GM12878 (cell line): Measurements from ENCODE around the gene GAPDHS. TPM values are rescaled to one million over a fixed set of nuclear protein-coding genes. Genes with fewer than 3 reads are reported as not detected.

Experiments used
- ATAC-seq: fragments of 200-7000 bp; cut with Tn5 transposase; 3 replicates; pipeline ENCODE4 v1.9.1; 2020; ENCODE audit warnings: mild to moderate bottlenecking, moderate library complexity
- BruUV-seq: library from RNA; stranded (reverse); fragments of 400-500 nt; replicated peaks from 2 replicates; lab custom pipeline; 2021; lab: Mats Ljungman, UMichigan
- CTCF ChIA-PET: fragments of 300-600 bp; sonication (Branson Sonifier 250); formaldehyde crosslinking; extraction: SDS; loops from one replicate; lab custom pipeline; 2021; ENCODE audit warnings: inconsistent platforms; lab: Yijun Ruan, JAX
- POLR2A ChIA-PET: fragments of 350-600 bp; formaldehyde crosslinking; extraction: SDS; loops from one replicate; lab custom pipeline; 2021; ENCODE audit warnings: inconsistent platforms; lab: Charles Lee
- RAD21 ChIA-PET: fragments of 300-600 bp; sonication (Branson Sonifier 250); formaldehyde crosslinking; loops from one replicate; lab custom pipeline; 2023; ENCODE audit warnings: antibody characterized with exemption; ENCODE audit not compliant: unreplicated experiment; lab: Charles Lee
- SMC1A ChIA-PET: fragments of 300-600 bp; sonication (Branson Sonifier 250); formaldehyde crosslinking; loops from one replicate; lab custom pipeline; 2023; ENCODE audit not compliant: unreplicated experiment, uncharacterized antibody; lab: Charles Lee
- DNase-seq: peaks from one replicate; pipeline ENCODE4 v3.0.0-alpha.2; 2011; ENCODE audit warnings: low read depth, low spot score
- FAIRE-seq: peaks from 3 replicates; lab custom pipeline; 2011; peaks lifted over from hg19 to GRCh38; lab: Jason Lieb, UNC
- H2AFZ ChIP-seq: 2 replicates; pipeline ENCODE4 v1.6.0; 2011; ENCODE audit warnings: low read depth, low read length, control low read depth; ENCODE audit not compliant: control insufficient read depth
- H3K27ac ChIP-seq: 2 replicates; pipeline ENCODE4 v1.5.1; 2011; ENCODE audit warnings: control low read depth; ENCODE audit not compliant: control insufficient read depth, insufficient read depth
- H3K27me3 ChIP-seq, 2 experiments: replicated peaks in 1 of 2; 2 replicates each; pipeline versions ENCODE4 v1.6.0 to v1.6.1; 2011; ENCODE audit warnings: low read length in 1 of 2; ENCODE audit not compliant: control insufficient read depth in 2 of 2, insufficient read depth in 2 of 2
- H3K36me3 ChIP-seq, 2 experiments: 2 replicates each; pipeline ENCODE4 v1.5.1; 2011; ENCODE audit warnings: low read length in 1 of 2; ENCODE audit not compliant: control insufficient read depth in 2 of 2, insufficient read depth in 2 of 2
- H3K4me1 ChIP-seq: 2 replicates; pipeline ENCODE4 v1.6.1; 2011; ENCODE audit warnings: mild to moderate bottlenecking, low read length, moderate library complexity, mixed read lengths; ENCODE audit not compliant: control insufficient read depth, insufficient read depth
- H3K4me2 ChIP-seq: 2 replicates; pipeline ENCODE4 v1.6.0; 2011; ENCODE audit warnings: control low read depth; ENCODE audit not compliant: control insufficient read depth, insufficient read depth
- H3K4me3 ChIP-seq: fragments of 200-600 bp; sonication (generic); 2 replicates; pipeline ENCODE4 v1.5.1; 2016
- H3K79me2 ChIP-seq: 2 replicates; pipeline ENCODE4 v1.6.0; 2011; ENCODE audit warnings: low read length; ENCODE audit not compliant: control insufficient read depth, insufficient read depth
- H3K9ac ChIP-seq: 2 replicates; pipeline ENCODE4 v1.8.0; 2011; ENCODE audit warnings: low read length, control low read depth, mixed read lengths; ENCODE audit not compliant: control insufficient read depth, insufficient read depth
- H3K9me3 ChIP-seq: replicated peaks from 3 replicates; pipeline ENCODE4 v1.5.1; 2011; ENCODE audit warnings: mild to moderate bottlenecking, low read length; ENCODE audit not compliant: control insufficient read depth, insufficient read depth
- H4K20me1 ChIP-seq: 2 replicates; pipeline ENCODE4 v1.6.0; 2011; ENCODE audit not compliant: control insufficient read depth, insufficient read depth
- SIX5 ChIP-seq: IDR thresholded peaks from 2 replicates; pipeline ENCODE4 v1.6.1; 2011; ENCODE audit warnings: mild to moderate bottlenecking, low read depth, low read length, moderate library complexity; ENCODE audit not compliant: severe bottlenecking
- ZBTB11 ChIP-seq: fragments of 450-650 bp; formaldehyde crosslinking; IDR thresholded peaks from 2 replicates; pipeline ENCODE4 v1.5.0; 2022; ENCODE audit warnings: mild to moderate bottlenecking, missing genetic modification characterization
- ZNF217 ChIP-seq: fragments of 450-650 bp; IDR thresholded peaks from 2 replicates; pipeline ENCODE4 v1.6.1; 2017; ENCODE audit warnings: antibody characterized with exemption, mild to moderate bottlenecking
- WGBS: methylation state at CpG from one replicate; pipeline ENCODE4 v1.1.6; 2016; ENCODE audit warnings: low lambda C conversion rate; ENCODE audit not compliant: insufficient replicate concordance, insufficient coverage; ENCODE audit errors: missing lambda C conversion rate; 5-methylcytosine and 5-hydroxymethylcytosine counted together
- in situ Hi-C: fragments of 300-500 bp; cut with MboI; formaldehyde crosslinking; loops from 9 replicates; pipeline ENCODE4 v1.14.3; 2018; ENCODE audit warnings: mixed read lengths
- intact Hi-C: fragments of 100-400 bp; cut with micrococcal nuclease; formaldehyde crosslinking; loops from one replicate; pipeline ENCODE4 v1.14.2; 2022; ENCODE audit not compliant: unreplicated experiment
- polyA plus RNA-seq, 11 experiments: library from polyadenylated mRNA; depleted of rRNA in 4 of 11; unstranded in 6 of 11; stranded (reverse) in 5 of 11; fragments of >200 nt; fragmentation: Nextera tagmentation in 4 of 11; fragmentation: Illumina TruSeq in 1 of 11; extraction: Ambion mirVana in 4 of 11; extraction: Trizol in 1 of 11; gene quantifications; 1 replicate in 1 of 11; 2 replicates in 10 of 11; pipeline versions ENCODE4 v1.2.1 to v1.2.3, GENCODE V29; 2011 to 2016; ENCODE audit warnings: inconsistent platforms in 2 of 11, missing spikeins in 2 of 11, low read depth in 1 of 11
- total RNA-seq, 4 experiments: library from RNA; depleted of rRNA in 3 of 4; stranded (reverse); fragments of >200 nt in 3 of 4; fragmentation: Illumina TruSeq in 1 of 4; extraction: Trizol in 1 of 4; gene quantifications; 2 replicates each; pipeline versions ENCODE4 v1.2.1 to v1.2.3, GENCODE V29; 2013 to 2021

Gene GAPDHS
- total and polyA plus RNA-seq, 10 of the 15 experiments (the other 5 are each of a cell fraction or from before 2014, with no cell fraction given) = 0.08 TPM; not detected in 9

GRCh38 chr19:35563207-35563829 lies 30.1 kb downstream of the GAPDHS start, which contains the start of gene ATP4A:
Gene ATP4A (minus strand): TSS chr19:35563658. CDS start chr19:35563629, 29 bp downstream.
- H3K4me1 ChIP-seq = peaks cover 26% of the 10 kb centered on the region
- H3K9ac ChIP-seq = no peak within 1 kb of the TSS
- no peak for TF ChIP-seq ZNF217
- TF ChIP-seq, all 136 proteins: peak for 0
- CTCF ChIA-PET = interaction anchor here (0.6 kb wide), 1 partner anchor 17 kb away, joined by 3 read pairs; no protein-coding TSS in a partner anchor
- intact Hi-C loops = no loop called here
- WGBS = 3% methylated on average over 6 of the region's 15 CpGs
- in situ Hi-C loops = no loop called here
- no peaks in the 10 kb centered on the region for H3K27me3 ChIP-seq
- DNase-seq (no peak), FAIRE-seq (no peak), ATAC-seq (no peak)
- H4K20me1 ChIP-seq = no peaks in the 10 kb centered on the region
- H3K4me2 ChIP-seq = no peak within 1 kb of the TSS
- H3K79me2 ChIP-seq = no peaks in the 10 kb centered on the region
- RAD21 ChIA-PET = no interaction called here
- H3K9me3 ChIP-seq = no peaks in the 10 kb centered on the region
- no peaks in the 10 kb centered on the region for H3K36me3 ChIP-seq
- H2AFZ ChIP-seq = no peak within 1 kb of the TSS
- SMC1A ChIA-PET = no interaction called here
- POLR2A ChIA-PET = interaction anchor here (0.6 kb wide), 2 partner anchors 8 to 29 kb away, joined by 3 to 10 read pairs; no protein-coding TSS in a partner anchor
- BruUV-seq = no TSS peak
- H3K27ac ChIP-seq = no peak within 1 kb of the TSS
- no peak within 1 kb of the TSS for H3K4me3 ChIP-seq

GRCh38 chr19:35565016-35565856 lies 32.0 kb downstream of the GAPDHS start:
- Histone ChIP-seq H3K9me3 (no peaks in the 10 kb centered on the region), H3K4me1 (peaks cover 7% of the 10 kb centered on the region), H2AFZ (no peak overlapping the region), H3K36me3 (no peaks in the 10 kb centered on the region)
- RAD21 ChIA-PET = no interaction called here
- 37% methylated on average over 12 of the region's 12 CpGs for WGBS
- no peak for ATAC-seq
- BruUV-seq = no TSS peak
- TF ChIP-seq SIX5 = no peak
- no peak for TF ChIP-seq ZBTB11
- TF ChIP-seq, all 136 proteins: peak for 0
- Histone ChIP-seq H3K27ac (no peak overlapping the region), H4K20me1 (no peaks in the 10 kb centered on the region), H3K4me3 (no peak overlapping the region), H3K4me2 (no peak overlapping the region), H3K79me2 (no peaks in the 10 kb centered on the region), H3K27me3 (peaks cover 2 to 4% of the 10 kb centered on the region in 2 experiments; a peak in 1 of 4 replicates), H3K9ac (no peak overlapping the region)
- intact Hi-C loops = no loop called here
- CTCF ChIA-PET = interaction anchor here (0.6 to 1.3 kb wide), 3 partner anchors 16 to 1689 kb away, joined by 3 to 4 read pairs (median 3); no protein-coding TSS in a partner anchor
- FAIRE-seq (no peak), DNase-seq (no peak)
- SMC1A ChIA-PET = interaction anchor here (0.5 kb wide), 1 partner anchor 33 kb away, joined by 3 read pairs; no protein-coding TSS in a partner anchor
- in situ Hi-C loops = no loop called here
- POLR2A ChIA-PET = no interaction called here
